ENCODE results near the gene KIF20B. TPM values are rescaled to one million over a fixed set of nuclear protein-coding genes. Genes with fewer than 3 reads are reported as not detected.

The KIF20B gene
- total RNA-seq, 1 experiment from 2014 or later: 59.1 TPM

GRCh38 chr10:89750441-89750840 is 49.1 kb downstream of the KIF20B start:
- no peak overlapping the region for H4K5ac ChIP-seq (ENCODE audit: insufficient read length, low read depth, low read length)
- no peak overlapping the region for H3K14ac ChIP-seq (ENCODE audit: insufficient read depth, low read length)
- no peak overlapping the region for H3K56ac ChIP-seq (ENCODE audit: insufficient read length, low read depth, low read length)
- no peaks in the 10 kb centered on the region for H3K23me2 ChIP-seq (ENCODE audit: insufficient read length, low read depth, low read length, poor library complexity, severe bottlenecking)
- H2BK5ac ChIP-seq (ENCODE audit: insufficient read length, low read length): no peak overlapping the region
- no peaks in the 10 kb centered on the region for H3K27me3 ChIP-seq (ENCODE audit: insufficient read depth, low read length)
- no peak for DNase-seq
- H3K23ac ChIP-seq (ENCODE audit: insufficient read length, low read depth, low read length): no peak overlapping the region
- H2BK20ac ChIP-seq (ENCODE audit: low read depth, low read length, poor library complexity, severe bottlenecking): no peak overlapping the region
- Mint-ChIP-seq H3K4me1 (no peaks in the 10 kb centered on the region), H3K27ac (no peak overlapping the region; a peak in 1 of 7 replicates), H3K27me3 (ENCODE audit: low read depth) (no peaks in the 10 kb centered on the region), H3K4me3 (no peak overlapping the region), H3K9me3 (no peaks in the 10 kb centered on the region), H3K36me3 (ENCODE audit: insufficient read depth in 1 of 3, low read depth in 3 of 3) (peaks cover 17 to 47% (median 37%) of the 10 kb centered on the region in 3 experiments; a peak in 6 of 7 replicates)
- H2AK5ac ChIP-seq (ENCODE audit: insufficient read length, low read length): no peak overlapping the region
- no peaks in the 10 kb centered on the region for H4K20me1 ChIP-seq (ENCODE audit: control insufficient read depth, insufficient read depth, insufficient read length)
- no peaks in the 10 kb centered on the region for H3K79me2 ChIP-seq (ENCODE audit: insufficient read depth, low read length)
- no peak overlapping the region for H4K91ac ChIP-seq (ENCODE audit: insufficient read length, low read depth, low read length)
- H4K8ac ChIP-seq (replicated peaks; ENCODE audit: insufficient read length, low read depth, low read length): no peak overlapping the region
- no peak overlapping the region for H2BK120ac ChIP-seq (ENCODE audit: low read depth, low read length, poor library complexity, severe bottlenecking)
- H3K27ac ChIP-seq (ENCODE audit: insufficient read length, low read depth, low read length): no peak overlapping the region
- TF ChIP-seq CTCF (conservative IDR thresholded peaks at IDR 0.05): no peak
- no peaks in the 10 kb centered on the region for H3K4me1 ChIP-seq (ENCODE audit: insufficient read depth, low read length)
- no peak overlapping the region for H3T11ph ChIP-seq (ENCODE audit: low read length)
- no peaks in the 10 kb centered on the region for H3K79me1 ChIP-seq (ENCODE audit: insufficient read depth, low read depth, low read length, poor library complexity, severe bottlenecking)
- no CpG with 5 or more reads among the region's 1 CpG for WGBS (ENCODE audit: extremely low coverage, insufficient read length, low lambda C conversion rate)
- H3K18ac ChIP-seq (ENCODE audit: insufficient read length, low read depth, low read length): no peak overlapping the region
- H3K4ac ChIP-seq (ENCODE audit: low read depth, low read length): no peak overlapping the region
- H2AFZ ChIP-seq (ENCODE audit: low read length): no peak overlapping the region
- no peaks in the 10 kb centered on the region for H3K9me3 ChIP-seq (ENCODE audit: control insufficient read depth, low read depth, low read length)
- no peak overlapping the region for H2BK15ac ChIP-seq (ENCODE audit: low read depth, low read length)
- no peak overlapping the region for H2BK12ac ChIP-seq (ENCODE audit: insufficient read length, low read depth, low read length)
- H3K9ac ChIP-seq (ENCODE audit: extremely low read depth, insufficient read length, low read length): no peak overlapping the region
- H3K4me2 ChIP-seq (ENCODE audit: insufficient read depth, insufficient read length, low read length): no peak overlapping the region
